Activated CD4-positive, CD25-positive, alpha-beta regulatory T cell treated with anti-CD3 and anti-CD28 coated beads, Interleukin-2, amount 50 U/mL, for 16 hours (primary cell): ENCODE results near the gene LRP11.
"Not testable (repeated sequence)": the region's sequence is repeated elsewhere in the genome, so short reads cannot be mapped to it uniquely, and the experiment has no call there.

Source experiments
- DNase-seq: peaks from one replicate; pipeline ENCODE4 v3.0.0-alpha.2; 2020; ENCODE audit warnings: low read depth, low spot score

LRP11 gene

GRCh38 chr6:149851461-149852110 lies 12.6 kb downstream of the LRP11 start:
- DNase-seq, result no peak

DNA sequence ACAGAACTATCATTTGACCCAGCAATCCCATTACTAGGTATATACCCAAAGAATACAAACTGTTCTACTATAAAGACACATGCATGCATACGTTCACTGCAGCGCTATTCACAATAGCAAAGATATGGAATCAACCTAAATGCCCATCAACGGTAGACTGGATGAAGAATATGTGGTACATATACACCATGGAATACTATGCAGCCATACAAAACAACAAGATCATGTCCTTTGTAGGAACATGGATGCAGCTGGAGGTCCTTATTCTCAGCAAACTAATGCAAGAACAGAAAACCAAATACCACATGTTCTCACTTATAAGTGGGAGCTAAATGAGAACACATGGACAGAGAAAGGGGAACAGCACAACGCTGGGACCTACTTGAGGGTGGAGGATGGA lies 15.8 kb downstream of the LRP11 start:
- DNase-seq, result not testable (repeated sequence)

DNA sequence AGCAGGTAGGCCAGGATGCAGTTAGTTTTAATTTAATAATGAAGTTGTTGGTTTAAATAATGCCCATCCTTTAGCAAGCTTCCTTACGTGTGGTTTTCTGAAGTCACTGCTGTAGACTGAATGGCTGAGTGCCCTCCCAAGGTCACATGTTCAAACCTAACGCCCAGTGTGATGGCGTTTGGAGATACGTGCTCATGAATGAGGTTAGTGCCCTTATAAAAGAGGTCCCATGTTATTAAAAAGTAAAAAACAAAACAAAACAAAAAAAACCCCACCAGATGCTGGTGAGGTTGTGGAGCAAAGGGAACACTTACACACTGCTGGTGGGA lies 16.3 kb downstream of the LRP11 start:
- no peak for DNase-seq

GRCh38 chr6:149846321-149846720 lies 17.8 kb downstream of the LRP11 start:
- DNase-seq, result no peak

DNA sequence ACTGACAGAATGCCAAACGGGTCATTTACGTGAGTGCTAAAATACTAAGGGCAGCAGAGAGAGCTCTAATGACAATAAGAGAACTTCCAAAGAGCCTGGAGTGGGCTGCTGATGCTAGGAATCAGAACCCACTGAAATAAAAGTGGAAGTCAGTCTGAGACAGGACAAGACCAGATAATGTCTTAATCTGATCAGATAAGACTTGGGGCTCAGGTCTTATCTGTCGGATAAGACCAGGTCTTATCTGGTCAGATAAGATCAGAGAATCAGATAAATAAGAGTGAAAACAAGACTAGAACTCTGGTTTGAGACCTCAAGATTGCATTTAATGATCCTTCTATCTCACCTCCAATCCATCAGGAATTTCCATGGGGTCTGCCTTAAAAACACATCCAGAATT lies 18.6 kb downstream of the LRP11 start:
- DNase-seq, result no peak

- DNase-seq, result no peak
Observed at GRCh38 chr6:149844480-149844879, 19.7 kb downstream of the LRP11 start.

GRCh38 chr6:149844036-149844435 lies 20.1 kb downstream of the LRP11 start:
- not testable (repeated sequence) for DNase-seq

DNA sequence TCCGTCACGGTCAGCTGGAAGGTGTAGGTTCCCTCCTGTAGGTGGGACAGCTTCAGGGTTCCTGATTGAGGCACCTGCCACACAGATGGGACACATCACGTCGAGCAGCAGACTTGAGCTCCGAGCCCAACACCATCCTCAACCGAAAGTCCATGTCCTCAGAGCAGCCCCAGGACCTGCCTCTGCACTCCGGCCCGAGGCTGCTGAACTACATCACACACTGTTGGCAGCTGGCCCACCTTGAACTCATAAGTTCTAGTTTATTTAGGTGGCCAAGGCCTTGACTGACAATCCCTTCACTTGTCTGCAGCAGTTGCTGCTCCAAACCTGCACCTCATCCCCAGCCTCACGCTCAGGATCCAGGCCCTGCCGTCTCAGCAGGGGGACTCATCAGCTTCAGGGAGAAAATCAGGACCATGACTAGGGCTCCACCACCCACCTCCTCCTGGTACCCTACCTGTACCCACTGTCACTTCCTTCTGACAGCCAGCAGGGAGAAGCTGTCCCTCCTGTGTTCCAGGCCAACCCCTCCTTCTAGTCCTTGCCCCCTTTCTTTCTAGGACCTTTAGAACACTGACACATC lies 21.0 kb downstream of the LRP11 start:
- no peak for DNase-seq

DNA sequence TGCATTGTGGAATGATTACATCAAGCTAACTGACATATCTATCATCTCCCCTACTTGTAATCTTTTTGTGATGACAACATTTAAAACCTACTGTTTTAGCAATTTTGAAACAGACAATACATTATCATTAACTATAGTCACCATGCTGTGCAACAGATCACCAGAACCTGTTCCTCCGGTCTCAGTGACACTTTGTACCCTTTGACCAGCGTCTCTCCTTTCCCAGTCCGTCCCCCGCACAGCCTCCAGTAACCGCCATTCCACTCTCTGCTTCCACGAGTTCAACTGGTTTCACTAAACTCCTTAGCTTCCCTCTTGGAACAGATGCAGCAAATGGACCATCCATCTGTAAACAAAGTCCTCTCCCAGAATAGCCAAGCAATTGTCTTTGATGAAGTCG lies 21.8 kb downstream of the LRP11 start:
- DNase-seq, result no peak

GRCh38 chr6:149840345-149841075 lies 23.6 kb downstream of the LRP11 start:
- DNase-seq, result no peak

DNA sequence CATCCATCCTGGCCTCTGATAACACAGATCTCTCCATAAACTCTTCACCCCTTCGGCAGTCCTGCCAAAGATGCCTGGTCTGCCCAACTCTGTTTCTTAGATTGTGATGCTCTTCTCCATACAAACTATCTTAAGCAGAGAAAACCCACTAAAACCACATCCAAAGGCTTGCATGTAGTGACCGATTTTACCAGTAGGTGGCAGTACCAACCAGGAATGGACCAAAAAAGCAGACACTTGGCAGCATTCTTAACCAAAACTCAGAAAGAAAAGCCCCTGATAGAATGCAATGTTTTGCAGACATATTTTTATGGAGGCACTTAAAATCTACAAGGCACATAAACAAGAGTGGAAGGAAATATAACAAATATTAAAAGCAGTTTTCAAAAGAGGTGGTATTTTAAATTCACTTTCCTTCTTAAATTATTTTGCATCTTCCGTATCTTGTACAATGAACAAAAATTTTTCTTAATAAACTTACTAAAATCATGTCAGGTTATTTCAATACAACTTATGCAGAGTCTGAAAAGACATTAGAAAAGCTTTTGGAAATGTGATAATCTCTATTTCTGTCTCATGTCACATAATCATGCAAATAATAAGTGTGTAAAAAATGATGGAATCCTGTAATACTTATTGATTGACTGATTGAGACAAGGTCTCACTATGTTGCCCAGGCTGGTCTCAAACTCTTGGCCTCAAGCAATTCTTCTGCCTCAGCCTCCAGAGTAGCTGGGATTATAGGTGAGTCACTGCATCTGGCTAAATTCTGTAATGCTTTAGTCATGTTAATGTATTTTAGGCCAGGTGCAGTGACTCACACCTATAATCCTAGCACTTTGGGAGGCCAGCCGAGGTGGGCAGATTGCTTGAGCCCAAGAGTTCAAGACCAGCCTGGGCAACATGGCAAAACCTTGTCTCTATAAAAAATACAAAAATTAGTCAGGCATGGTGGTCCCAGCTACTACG lies 29.4 kb downstream of the LRP11 start:
- peak; percentile 56 for DNase-seq

GRCh38 chr6:149833651-149834050 lies 30.5 kb downstream of the LRP11 start:
- DNase-seq, result no peak

DNA sequence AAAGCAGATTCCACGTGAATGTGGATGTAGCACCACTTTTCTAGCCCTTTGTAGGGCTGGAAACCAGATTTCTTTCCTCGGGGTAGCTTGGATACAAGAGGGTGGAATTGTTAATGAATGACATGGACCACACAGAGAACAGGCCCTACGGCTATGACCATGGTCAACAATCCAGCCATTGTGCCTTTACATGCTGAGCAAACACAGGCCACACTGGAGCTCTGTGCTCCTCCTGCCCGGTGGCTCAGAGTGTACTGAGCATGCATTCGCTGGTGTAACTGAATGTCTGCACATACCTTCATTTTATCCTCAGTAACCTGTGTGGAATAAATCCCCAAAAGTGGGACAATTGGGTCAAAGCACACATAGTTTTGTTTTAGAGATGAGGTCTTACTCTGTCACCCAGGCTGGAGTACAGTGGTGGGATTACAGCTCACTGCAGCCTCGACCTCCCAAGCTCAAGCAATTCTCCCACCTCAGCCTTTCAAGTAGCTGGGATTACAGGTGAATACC lies 32.8 kb downstream of the LRP11 start:
- no peak for DNase-seq

DNA sequence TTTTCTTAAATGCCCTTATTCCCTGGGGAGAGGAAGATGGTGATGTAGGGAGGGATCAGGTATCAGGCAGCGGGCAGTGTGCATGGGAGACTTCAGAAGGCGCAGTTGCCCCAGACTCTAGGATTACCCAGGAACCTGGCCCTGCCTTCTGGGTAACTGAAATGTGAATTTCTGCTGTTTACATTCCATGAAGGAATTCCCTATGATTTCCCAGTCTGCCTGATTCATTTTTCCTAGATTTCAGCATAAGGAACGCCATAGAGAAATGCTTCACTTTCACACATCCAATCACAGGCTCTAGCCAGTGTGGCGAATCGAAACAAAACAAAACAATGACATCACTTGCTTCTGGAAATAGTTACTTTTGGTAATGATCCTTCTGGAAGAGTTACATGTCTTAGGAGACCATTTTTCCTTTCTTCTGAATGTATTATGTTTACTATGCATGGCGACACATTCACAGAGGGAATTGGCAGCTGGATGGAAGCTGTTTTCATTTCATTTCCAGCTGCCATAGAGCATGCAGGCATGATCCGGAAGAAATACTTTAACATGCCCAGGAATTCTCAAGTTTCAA lies 33.3 kb downstream of the LRP11 start:
- no peak for DNase-seq

- DNase-seq, result no peak
Observed at GRCh38 chr6:149825292-149825691, 38.9 kb downstream of the LRP11 start.

GRCh38 chr6:149823013-149823412 lies 41.1 kb downstream of the LRP11 start:
- no peak for DNase-seq

DNA sequence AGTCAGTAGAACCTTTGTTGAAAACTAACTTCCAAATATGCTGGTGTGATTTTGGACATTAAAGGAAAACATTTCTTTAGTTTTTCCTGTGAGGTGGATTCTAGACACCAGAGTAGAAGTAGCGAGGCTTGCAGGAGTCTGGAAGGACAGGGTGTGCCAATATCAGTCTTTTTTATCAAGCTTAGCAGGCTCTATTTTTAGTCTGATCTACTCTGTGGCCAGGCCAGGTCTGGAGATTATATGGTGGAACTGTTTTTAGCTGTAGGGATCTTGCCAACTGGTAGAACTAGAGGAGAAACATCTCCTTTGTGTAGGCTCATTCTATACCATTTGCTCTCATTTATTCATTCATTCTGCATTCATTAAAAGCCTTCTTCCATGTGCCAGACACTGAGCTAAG lies 42.7 kb downstream of the LRP11 start:
- DNase-seq, result no peak

- no peak for DNase-seq
Observed at GRCh38 chr6:149820506-149820905, 43.7 kb downstream of the LRP11 start.

DNA sequence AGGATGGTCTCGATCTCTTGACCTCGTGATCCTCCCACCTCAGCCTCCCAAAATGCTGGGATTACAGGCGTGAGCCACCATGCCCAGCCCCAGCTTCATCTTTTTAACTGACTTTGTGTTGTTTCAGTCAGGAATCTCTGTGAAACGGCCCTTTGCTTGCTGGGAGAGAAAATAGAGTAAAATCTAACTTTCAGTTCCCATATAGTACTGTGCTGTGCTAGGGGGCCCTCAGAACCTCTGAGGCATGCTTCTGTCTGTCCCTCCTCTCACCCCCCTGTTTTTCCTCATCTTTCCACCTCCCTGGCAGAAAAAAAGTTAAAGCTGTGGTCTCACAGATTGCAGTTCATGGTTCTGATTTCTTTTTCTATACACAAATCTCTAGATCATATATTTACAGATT lies 48.4 kb downstream of the LRP11 start:
- no peak for DNase-seq

- no peak for DNase-seq
Observed at GRCh38 chr6:149813351-149813750, 50.8 kb downstream of the LRP11 start.

GRCh38 chr6:149809798-149810197 lies 54.4 kb downstream of the LRP11 start:
- no peak for DNase-seq
